Chondrocyte (in vitro differentiated cells): ENCODE data around the gene JARID2. TPM values are rescaled to one million over a fixed set of nuclear protein-coding genes. Genes with fewer than 3 reads are reported as not detected.

Experiments
- DNase-seq: peaks from one replicate; pipeline ENCODE4 v3.0.0; 2021; ENCODE audit warnings: mixed read lengths, low spot score
- H3K27ac Mint-ChIP-seq: one replicate; pipeline ENCODE4 v1.8.0; 2021; ENCODE audit warnings: mild to moderate bottlenecking, moderate library complexity, mixed read lengths; ENCODE audit not compliant: unreplicated experiment
- H3K27me3 Mint-ChIP-seq: 2 replicates; pipeline ENCODE4 v1.8.0; 2021; ENCODE audit warnings: low read depth, mixed read lengths
- H3K36me3 Mint-ChIP-seq: 2 replicates; pipeline ENCODE4 v1.8.0; 2021; ENCODE audit warnings: low read depth, mixed read lengths
- H3K4me1 Mint-ChIP-seq: 2 replicates; pipeline ENCODE4 v1.8.0; 2021; ENCODE audit warnings: low read depth, mild to moderate bottlenecking, mixed read lengths
- H3K4me3 Mint-ChIP-seq: one replicate; pipeline ENCODE4 v1.8.0; 2021; ENCODE audit warnings: mild to moderate bottlenecking, moderate library complexity, mixed read lengths; ENCODE audit not compliant: unreplicated experiment
- H3K9me3 Mint-ChIP-seq: 2 replicates; pipeline ENCODE4 v1.8.0; 2021; ENCODE audit warnings: low read depth, mixed read lengths
- CTCF ChIP-seq: fragments of 200-600 bp; sonication (generic); IDR thresholded peaks from 2 replicates; pipeline ENCODE4 v1.5.0; 2021; ENCODE audit warnings: antibody characterized with exemption, mild to moderate bottlenecking, moderate library complexity
- total RNA-seq: library from RNA; stranded (reverse); gene quantifications from 3 replicates; pipeline ENCODE4 v1.2.1, GENCODE V29; 2021

Gene JARID2
- total RNA-seq, 1 donor from 2014 or later: 9.9 TPM

DNA sequence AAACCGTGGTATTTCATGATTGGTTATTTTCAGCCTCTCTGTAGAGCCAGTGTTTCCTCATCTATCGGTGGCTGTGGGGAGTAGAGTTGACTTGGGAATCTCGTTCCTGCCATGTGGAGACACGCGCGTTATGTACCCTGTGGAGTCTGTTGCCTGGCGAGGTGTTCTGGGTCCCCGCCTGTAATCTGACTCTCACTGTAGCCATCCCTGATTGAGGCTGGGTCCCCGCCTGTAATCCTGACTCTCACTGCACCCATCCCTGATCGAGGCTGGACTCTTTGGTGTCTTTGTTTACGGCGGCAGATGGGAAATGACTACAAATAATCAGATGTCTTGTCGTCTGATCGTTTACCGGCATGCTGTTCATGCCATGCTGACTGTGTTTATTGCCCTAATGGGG lies 263.1 kb downstream of the JARID2 start:
- Mint-ChIP-seq H3K9me3 (no peaks in the 10 kb centered on the region), H3K27ac (no peak overlapping the region), H3K36me3 (peaks cover 21% of the 10 kb centered on the region), H3K27me3 (no peaks in the 10 kb centered on the region), H3K4me3 (no peak overlapping the region), H3K4me1 (peaks cover 20% of the 10 kb centered on the region)
- no peak for TF ChIP-seq CTCF
- DNase-seq: no peak

DNA sequence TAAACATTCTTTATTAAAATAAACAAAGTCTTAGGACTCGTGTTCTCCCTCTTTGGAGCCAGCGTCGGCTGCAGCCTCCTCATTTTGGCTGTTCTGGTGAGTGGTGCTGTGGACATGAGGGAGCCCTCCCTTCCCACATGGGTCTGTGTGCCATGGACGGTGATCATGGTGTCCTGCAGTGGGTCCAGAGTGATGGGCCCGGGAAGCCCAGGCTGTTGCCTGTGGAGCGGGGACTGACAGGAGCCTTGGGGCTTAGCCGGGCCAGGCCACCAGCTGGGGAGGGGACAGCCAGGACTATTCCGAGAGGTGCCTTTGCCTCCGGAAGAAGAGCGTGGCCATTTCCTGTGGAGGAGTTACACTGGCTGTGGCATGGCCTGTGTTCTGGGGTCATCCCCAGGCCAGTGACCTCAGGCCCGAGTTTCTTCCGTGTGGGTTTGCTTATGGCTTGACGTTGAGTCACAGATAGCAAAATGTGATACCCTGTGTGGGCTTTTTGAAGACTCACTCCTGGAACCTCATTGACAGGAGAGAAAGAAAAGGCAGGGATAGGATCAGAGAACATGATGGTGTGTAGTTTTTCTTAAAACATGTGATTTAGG lies 263.6 kb downstream of the JARID2 start:
- H3K36me3 Mint-ChIP-seq: peaks cover 25% of the 10 kb centered on the region
- DNase-seq: peak; percentile 74

DNA sequence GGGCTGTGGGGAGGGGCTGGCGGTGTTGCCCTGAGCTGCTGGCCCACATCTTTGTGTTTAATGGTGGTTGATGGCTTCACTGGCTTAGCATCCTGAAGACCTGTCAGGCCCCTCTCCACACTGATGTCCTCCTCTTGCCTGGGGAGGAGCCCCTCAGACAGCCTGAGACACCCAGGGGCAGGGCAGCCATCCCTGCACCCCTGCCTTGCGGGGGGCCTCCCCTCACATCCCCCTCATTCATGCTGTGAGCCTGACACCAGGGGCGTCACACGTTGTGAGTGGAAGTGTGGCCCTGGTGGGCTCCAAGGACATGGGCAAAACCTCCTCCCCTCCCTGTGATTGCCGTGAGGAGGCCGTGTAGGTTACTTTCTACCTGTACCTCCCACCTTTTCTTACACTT lies 264.3 kb downstream of the JARID2 start:
- peaks cover 27% of the 10 kb centered on the region for H3K36me3 Mint-ChIP-seq
- H3K4me3 Mint-ChIP-seq: no peak overlapping the region
- H3K4me1 Mint-ChIP-seq: peaks cover 8% of the 10 kb centered on the region
- no peak for TF ChIP-seq CTCF
- no peaks in the 10 kb centered on the region for H3K27me3 Mint-ChIP-seq
- no peaks in the 10 kb centered on the region for H3K9me3 Mint-ChIP-seq
- no peak overlapping the region for H3K27ac Mint-ChIP-seq
- no peak for DNase-seq

More for the DNA sequence above, 263.6 kb downstream of the JARID2 start:
- Mint-ChIP-seq H3K4me3 (no peak overlapping the region), H3K9me3 (no peaks in the 10 kb centered on the region), H3K27ac (no peak overlapping the region), H3K4me1 (peaks cover 15% of the 10 kb centered on the region), H3K27me3 (no peaks in the 10 kb centered on the region)
- TF ChIP-seq CTCF: no peak

GRCh38 chr6:15510536-15511247 lies 264.8 kb downstream of the JARID2 start:
- no peaks in the 10 kb centered on the region for H3K27me3 Mint-ChIP-seq
- peak; percentile 61 for DNase-seq
- no peak overlapping the region for H3K4me3 Mint-ChIP-seq
- H3K4me1 Mint-ChIP-seq: peaks cover 2% of the 10 kb centered on the region
- TF ChIP-seq CTCF: no peak
- H3K9me3 Mint-ChIP-seq: no peaks in the 10 kb centered on the region
- H3K36me3 Mint-ChIP-seq: peaks cover 27% of the 10 kb centered on the region
- no peak overlapping the region for H3K27ac Mint-ChIP-seq

- no peak for TF ChIP-seq CTCF
- H3K27me3 Mint-ChIP-seq: no peaks in the 10 kb centered on the region
- peak; percentile 85 for DNase-seq
- H3K4me1 Mint-ChIP-seq: no peaks in the 10 kb centered on the region
- no peak overlapping the region for H3K27ac Mint-ChIP-seq
- H3K9me3 Mint-ChIP-seq: no peaks in the 10 kb centered on the region
- H3K36me3 Mint-ChIP-seq: peaks cover 27% of the 10 kb centered on the region
- no peak overlapping the region for H3K4me3 Mint-ChIP-seq
These were observed 265.6 kb downstream of the JARID2 start for GRCh38 chr6:15511248-15512125.
